Esophagus (tissue), 2 donors: ENCODE data around the gene KCNRG. TPM values are rescaled to one million over a fixed set of nuclear protein-coding genes. Genes with fewer than 3 reads are reported as not detected.
A peak's percentile ranks its signal among the peaks of the same experiment; 100 is the strongest.

ENCODE experiments used
- H3K27ac ChIP-seq, 2 donors: one replicate each; pipeline ENCODE4 v1.5.1; 2013; ENCODE audit warnings: low read depth in 2 of 2, mild to moderate bottlenecking in 2 of 2, inconsistent platforms in 1 of 2, low read length in 1 of 2, moderate library complexity in 1 of 2
- H3K27me3 ChIP-seq, 2 donors: one replicate each; pipeline ENCODE4 v1.6.1; 2013; ENCODE audit warnings: low read length in 2 of 2, control low read depth in 1 of 2, mild to moderate bottlenecking in 1 of 2; ENCODE audit not compliant: insufficient read depth in 2 of 2, control insufficient read depth in 1 of 2
- H3K36me3 ChIP-seq, 2 donors: one replicate each; pipeline ENCODE4 v1.6.1; 2013; ENCODE audit warnings: low read length in 1 of 2; ENCODE audit not compliant: control insufficient read depth in 2 of 2, insufficient read depth in 2 of 2
- H3K4me1 ChIP-seq, 2 donors: one replicate each; pipeline ENCODE4 v1.6.1; 2013; ENCODE audit warnings: low read length in 1 of 2; ENCODE audit not compliant: control insufficient read depth in 2 of 2, insufficient read depth in 2 of 2
- H3K4me3 ChIP-seq, 2 donors: one replicate each; pipeline ENCODE4 v1.5.1; 2013; ENCODE audit warnings: low read length in 2 of 2, mild to moderate bottlenecking in 2 of 2, low read depth in 1 of 2, moderate library complexity in 1 of 2
- H3K9me3 ChIP-seq, 2 donors: one replicate each; pipeline ENCODE4 v1.6.1; 2013; ENCODE audit warnings: mild to moderate bottlenecking in 2 of 2, low read depth in 1 of 2, low read length in 1 of 2, moderate library complexity in 1 of 2; ENCODE audit not compliant: control insufficient read depth in 2 of 2, insufficient read depth in 1 of 2
- WGBS, 2 donors: extraction: QIAGEN DNeasy Blood & Tissue Kit; methylation state at CpG; one replicate each; pipeline ENCODE4 v1.1.7; 2013; 5-methylcytosine and 5-hydroxymethylcytosine counted together
- polyA plus RNA-seq, 2 donors: library from polyadenylated mRNA; stranded (reverse); fragments of 200-250 nt; gene quantifications; one replicate each; pipeline ENCODE4 v1.2.3, GENCODE V29; 2013
- donor health status: healthy with polysubstance abuse.
- donor health status: Bipolar disorder and iron deficiency.

Gene KCNRG, protein sequence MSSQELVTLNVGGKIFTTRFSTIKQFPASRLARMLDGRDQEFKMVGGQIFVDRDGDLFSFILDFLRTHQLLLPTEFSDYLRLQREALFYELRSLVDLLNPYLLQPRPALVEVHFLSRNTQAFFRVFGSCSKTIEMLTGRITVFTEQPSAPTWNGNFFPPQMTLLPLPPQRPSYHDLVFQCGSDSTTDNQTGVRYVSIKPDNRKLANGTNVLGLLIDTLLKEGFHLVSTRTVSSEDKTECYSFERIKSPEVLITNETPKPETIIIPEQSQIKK
- under 1 TPM; 0.59 to 0.79 TPM for polyA plus RNA-seq

DNA sequence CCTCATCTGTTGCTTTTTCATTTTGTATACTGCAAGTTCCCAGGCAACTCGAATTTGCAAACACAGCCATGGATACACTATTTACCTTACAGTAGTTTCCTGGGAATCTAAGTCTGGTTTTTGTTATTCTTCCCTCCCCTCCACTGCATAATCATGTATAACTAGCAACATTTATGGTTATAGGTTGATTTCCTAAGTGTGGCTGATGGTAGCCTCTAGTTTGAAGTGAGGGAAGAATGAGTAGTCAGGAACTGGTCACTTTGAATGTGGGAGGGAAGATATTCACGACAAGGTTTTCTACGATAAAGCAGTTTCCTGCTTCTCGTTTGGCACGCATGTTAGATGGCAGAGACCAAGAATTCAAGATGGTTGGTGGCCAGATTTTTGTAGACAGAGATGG, at the start of gene KCNRG:
KCNRG (plus strand) TSS at position 187 of the 400 bp plus-strand sequence; CDS start at position 237, 50 bp downstream.
- peak within 1 kb of the TSS in 1 of 2 donors; percentile 30 for H3K27ac ChIP-seq
- no peaks in the 10 kb centered on the region for H3K9me3 ChIP-seq
- 48 to 55% methylated on average over 5 of the region's 5 CpGs for WGBS, 2 donors
- peaks cover 0 to 11% of the 10 kb centered on the region in 2 donors for H3K36me3 ChIP-seq
- H3K4me1 ChIP-seq = no peaks in the 10 kb centered on the region
- no peaks in the 10 kb centered on the region for H3K27me3 ChIP-seq
- no peak within 1 kb of the TSS for H3K4me3 ChIP-seq

DNA sequence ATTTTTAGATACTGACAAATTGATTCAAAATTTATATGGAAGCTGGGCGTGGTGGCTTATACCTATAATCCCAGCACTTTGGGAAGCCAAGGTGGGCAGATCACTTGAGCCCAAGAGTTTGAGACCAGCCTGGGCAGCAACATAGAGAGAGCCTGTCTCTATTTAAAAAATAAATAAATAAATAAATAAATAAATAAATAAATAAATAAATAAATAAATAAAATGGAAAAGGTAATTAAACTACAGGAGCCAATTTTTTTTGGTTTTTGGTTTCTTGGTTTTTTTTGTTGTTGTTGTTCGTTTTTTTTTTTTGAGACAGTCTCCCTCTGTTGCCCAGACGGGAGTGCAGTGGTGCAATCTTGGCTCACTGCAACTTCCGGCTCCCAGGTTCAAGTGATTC, 47.8 kb upstream of the KCNRG start:
- Histone ChIP-seq H3K27me3 (no peaks in the 10 kb centered on the region), H3K36me3 (no peaks in the 10 kb centered on the region), H3K27ac (no peak overlapping the region), H3K4me3 (no peak overlapping the region), H3K9me3 (no peaks in the 10 kb centered on the region), H3K4me1 (no peaks in the 10 kb centered on the region)
- 89 to 96% methylated on average over 4 of the region's 4 CpGs for WGBS, 2 donors

DNA sequence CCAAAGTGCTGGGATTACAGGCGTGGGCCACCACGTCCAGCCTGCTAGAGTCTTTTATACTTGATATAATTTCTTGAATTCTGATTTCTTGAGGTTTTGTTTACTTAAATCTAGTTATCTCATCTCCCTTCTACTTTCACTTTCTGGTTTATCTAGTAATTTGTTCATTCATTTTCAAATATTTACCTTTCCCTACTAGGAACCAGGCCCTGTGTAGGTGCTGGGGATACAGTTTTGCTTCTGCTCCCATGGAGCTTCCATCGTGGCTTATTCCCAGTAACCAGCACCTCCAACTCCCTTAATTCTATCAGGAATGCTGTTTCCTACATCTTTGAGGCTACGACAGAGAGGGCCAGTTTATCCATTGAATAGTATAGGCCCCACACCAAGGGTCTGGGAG, 42.5 kb upstream of the KCNRG start:
- 70 to 85% methylated on average over 4 of the region's 4 CpGs for WGBS, 2 donors
- H3K4me3 ChIP-seq = no peak overlapping the region
- no peaks in the 10 kb centered on the region for H3K36me3 ChIP-seq

DNA sequence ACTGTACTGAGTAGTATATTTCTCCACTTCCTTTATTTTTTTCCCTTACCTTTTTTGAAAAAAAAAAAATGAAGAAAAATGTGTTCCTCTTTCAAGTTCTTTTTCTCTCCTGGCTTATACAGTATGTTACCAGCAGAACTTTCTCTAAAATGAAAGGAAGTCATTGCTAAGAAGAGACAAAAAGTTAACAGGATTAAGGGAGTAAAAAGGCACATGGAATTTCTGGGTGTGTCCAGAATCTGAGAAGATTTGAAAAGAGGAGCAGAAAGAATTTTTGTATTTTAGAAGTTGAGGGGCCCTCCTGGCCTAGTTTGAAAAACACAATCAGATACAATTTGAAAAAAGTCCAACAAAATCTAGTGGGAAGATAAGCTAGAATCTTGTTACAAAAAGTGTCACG, 39.4 kb upstream of the KCNRG start:
- Histone ChIP-seq H3K9me3 (no peaks in the 10 kb centered on the region), H3K4me3 (no peak overlapping the region), H3K27ac (no peak overlapping the region), H3K27me3 (no peaks in the 10 kb centered on the region), H3K36me3 (no peaks in the 10 kb centered on the region), H3K4me1 (peaks cover 0 to 5% of the 10 kb centered on the region in 2 donors)
- 80 to 86% methylated on average over 1 of the region's 1 CpG for WGBS, 2 donors

More for the DNA sequence above, 42.5 kb upstream of the KCNRG start:
- Histone ChIP-seq H3K27me3 (no peaks in the 10 kb centered on the region), H3K4me1 (peaks cover 0 to 5% of the 10 kb centered on the region in 2 donors), H3K27ac (no peak overlapping the region), H3K9me3 (no peaks in the 10 kb centered on the region)

DNA sequence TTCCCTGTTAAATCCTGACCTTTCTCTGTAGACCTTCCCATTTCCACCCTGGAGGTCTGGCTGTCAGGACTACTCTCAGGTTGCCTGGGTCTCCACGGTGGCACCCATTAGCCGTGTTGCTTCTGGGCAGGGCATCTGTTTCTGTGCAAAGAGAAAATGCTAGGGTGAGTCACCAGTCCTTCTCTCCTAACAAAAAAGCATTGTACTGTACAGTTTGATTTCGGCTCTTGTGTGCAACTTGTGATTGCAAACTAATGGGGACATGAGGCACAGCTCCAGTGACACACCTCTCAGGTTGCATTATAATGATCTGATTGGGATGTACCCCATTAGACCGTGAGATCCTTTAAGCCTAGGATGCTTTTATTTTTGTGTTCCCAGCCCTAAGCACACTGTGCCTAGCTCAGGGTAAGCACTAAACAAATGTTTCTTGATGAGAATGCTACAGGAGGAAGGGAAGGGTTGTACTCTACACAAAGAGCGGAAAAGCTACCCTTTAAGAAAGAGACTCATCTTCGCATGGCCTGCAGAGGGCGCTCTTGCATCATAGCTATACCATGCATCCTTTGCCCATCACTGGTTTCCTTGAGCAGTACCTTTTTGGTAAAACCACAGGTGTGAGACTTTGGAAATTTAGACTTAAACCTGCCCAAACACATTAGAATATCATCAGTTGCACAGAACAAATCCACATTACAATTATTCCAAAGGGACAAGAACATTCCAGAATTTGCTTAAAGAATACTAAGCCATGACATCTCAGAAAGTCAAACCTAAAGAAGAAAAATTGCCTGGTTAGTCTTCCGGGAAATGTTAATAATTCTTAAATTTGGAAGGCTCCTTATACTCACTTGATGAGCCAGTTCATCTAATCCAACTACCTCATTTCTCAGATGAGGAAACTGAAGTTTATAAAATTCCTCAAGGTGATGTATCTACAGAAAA, 38.7 kb upstream of the KCNRG start:
- Histone ChIP-seq H3K4me1 (peaks cover 0 to 5% of the 10 kb centered on the region in 2 donors), H3K27me3 (no peaks in the 10 kb centered on the region), H3K4me3 (no peak overlapping the region), H3K36me3 (no peaks in the 10 kb centered on the region), H3K27ac (peak overlapping the region in 1 of 2 donors; percentile 49), H3K9me3 (no peaks in the 10 kb centered on the region)
- WGBS, 2 donors = 43 to 44% methylated on average over 8 of the region's 8 CpGs

DNA sequence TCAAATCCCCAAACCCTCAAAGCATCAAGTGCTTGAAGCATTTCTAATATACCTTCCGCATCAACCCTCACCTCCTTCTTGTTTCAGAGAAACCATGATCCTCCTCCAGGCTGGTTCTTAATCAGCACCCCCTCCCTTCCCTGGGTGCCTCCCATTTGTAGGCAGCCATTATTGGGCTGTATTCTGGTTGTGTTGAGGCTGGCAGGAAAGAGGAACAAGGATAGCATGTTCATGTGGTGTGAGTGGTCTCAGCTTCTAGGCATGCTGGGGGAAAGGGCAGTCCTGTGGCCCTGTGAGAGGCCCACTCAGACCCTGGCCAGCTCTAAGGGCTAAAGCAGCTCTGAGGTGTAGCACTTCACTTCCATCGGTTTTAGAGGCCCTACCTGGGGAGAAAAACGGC, 37.3 kb upstream of the KCNRG start:
- Histone ChIP-seq H3K27ac (no peak overlapping the region), H3K4me3 (no peak overlapping the region), H3K9me3 (no peaks in the 10 kb centered on the region), H3K4me1 (peaks cover 0 to 5% of the 10 kb centered on the region in 2 donors), H3K27me3 (no peaks in the 10 kb centered on the region), H3K36me3 (no peaks in the 10 kb centered on the region)
- 78 to 90% methylated on average over 3 of the region's 3 CpGs for WGBS, 2 donors

DNA sequence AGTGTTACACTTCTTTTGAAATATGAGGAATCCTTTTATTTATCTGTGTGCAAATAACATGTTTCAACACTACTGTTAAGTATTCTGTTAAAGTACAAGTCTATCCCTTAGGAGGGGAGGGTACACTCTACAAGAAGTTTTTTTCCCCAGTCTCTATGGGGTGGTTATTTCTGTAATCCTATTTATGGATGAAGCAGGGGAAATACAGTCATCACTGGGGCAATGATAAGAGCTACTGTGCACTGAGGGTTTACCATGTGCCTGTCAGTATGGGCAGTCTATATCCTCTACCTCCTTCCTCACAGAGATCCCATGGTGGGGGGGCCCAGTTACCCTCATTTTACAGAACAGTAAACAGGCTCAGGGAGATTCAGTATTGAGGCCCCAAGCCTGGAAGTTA, 35.0 kb upstream of the KCNRG start:
- peaks cover 0 to 5% of the 10 kb centered on the region in 2 donors for H3K4me1 ChIP-seq
- H3K36me3 ChIP-seq = no peaks in the 10 kb centered on the region
- no peak overlapping the region for H3K4me3 ChIP-seq
- H3K27ac ChIP-seq = no peak overlapping the region
- H3K9me3 ChIP-seq = no peaks in the 10 kb centered on the region
- H3K27me3 ChIP-seq = no peaks in the 10 kb centered on the region

DNA sequence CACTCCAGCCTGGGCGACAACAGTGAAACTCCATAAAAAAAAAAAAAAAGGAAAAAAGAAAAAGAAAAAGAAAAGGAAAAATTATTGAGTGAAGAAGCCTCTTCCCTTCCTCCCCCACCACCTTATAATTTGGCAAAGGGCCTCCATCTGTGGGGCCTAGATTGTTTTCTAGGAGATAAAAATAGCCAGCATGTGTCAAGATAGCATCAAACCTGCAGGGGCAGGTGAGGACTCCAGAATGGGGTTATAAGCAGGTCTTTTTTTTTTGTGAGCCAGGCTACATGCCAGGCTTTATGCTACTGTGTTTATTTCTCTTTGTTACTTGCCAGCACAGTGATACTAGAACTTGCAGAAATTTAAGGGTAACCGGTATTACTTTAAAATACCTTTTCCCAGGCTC, 30.1 kb upstream of the KCNRG start:
- Histone ChIP-seq H3K4me1 (no peaks in the 10 kb centered on the region), H3K27ac (no peak overlapping the region), H3K27me3 (no peaks in the 10 kb centered on the region), H3K36me3 (no peaks in the 10 kb centered on the region), H3K4me3 (no peak overlapping the region), H3K9me3 (no peaks in the 10 kb centered on the region)
- 72 to 76% methylated on average over 2 of the region's 2 CpGs for WGBS, 2 donors

DNA sequence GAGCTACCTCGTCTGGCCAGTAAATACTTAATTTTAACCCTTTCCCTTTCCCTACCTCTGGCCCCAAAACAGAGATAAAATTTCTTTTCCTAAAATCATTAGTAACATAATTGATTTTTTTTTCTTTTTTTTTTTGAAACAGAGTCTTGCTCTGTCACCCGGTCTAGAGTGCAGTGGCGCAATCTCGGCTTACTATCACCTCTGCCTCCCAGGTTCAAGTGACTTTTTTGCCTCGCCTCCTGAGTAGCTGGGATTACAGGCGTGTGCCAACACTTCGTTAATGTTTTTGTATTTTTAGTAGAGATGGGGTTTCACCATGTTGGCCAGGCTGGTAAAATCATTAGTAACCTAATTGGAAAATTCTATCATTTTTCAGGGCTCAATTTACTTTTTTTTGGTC, 28.8 kb upstream of the KCNRG start:
- no peaks in the 10 kb centered on the region for H3K36me3 ChIP-seq
- H3K27me3 ChIP-seq = no peaks in the 10 kb centered on the region
- 80 to 85% methylated on average over 7 of the region's 7 CpGs for WGBS, 2 donors
- H3K27ac ChIP-seq = no peak overlapping the region
- H3K4me3 ChIP-seq = no peak overlapping the region
- no peaks in the 10 kb centered on the region for H3K4me1 ChIP-seq
- no peaks in the 10 kb centered on the region for H3K9me3 ChIP-seq
